ENCODE measurements around the gene WNT11.

WNT11 gene

DNA sequence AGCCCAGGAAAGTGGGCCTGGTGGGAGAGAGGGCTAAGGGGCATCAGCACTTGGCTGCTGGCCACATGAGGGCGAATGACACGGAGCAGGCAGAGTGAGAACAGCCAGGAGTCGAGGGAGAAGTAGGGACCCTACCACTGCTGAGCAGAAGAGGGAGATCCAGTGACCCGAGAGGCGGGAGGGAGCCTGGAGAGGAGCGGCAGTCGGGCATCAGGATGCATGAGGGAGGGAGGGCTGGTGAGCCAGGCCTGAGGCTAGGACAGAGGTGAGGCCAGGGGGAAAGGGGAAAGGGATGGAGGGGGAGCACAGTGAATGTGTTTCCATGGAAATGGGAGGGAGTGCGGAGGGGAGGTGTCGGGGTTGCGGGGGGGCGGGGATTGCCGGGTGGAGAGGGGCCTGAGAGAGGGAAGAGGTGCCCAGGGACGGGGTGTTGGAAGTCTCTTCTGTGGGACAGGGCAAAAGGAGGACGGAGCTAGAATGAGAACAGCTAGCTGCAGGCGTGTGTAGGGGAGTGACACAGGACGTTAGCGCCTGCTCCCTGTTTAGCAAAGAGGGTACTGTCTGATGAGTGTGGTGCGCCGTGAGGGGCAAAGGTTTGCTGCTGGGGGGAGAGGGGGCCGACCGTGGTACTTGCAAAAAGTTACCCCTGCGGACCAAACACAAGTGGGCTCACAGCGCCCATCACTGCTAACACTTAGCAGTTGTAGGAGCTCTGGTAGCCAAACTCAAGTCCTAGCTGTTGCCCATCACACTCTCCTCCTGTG is 37.1 kb upstream of the WNT11 start:
- no peaks in the 10 kb centered on the region for H3K36me3 Mint-ChIP-seq (ENCODE audit: low read depth)
- H3K4me1 Mint-ChIP-seq (ENCODE audit: low read depth): no peaks in the 10 kb centered on the region
- no peaks in the 10 kb centered on the region for H3K9me3 Mint-ChIP-seq
- H3K27me3 Mint-ChIP-seq: peaks cover 23% of the 10 kb centered on the region
- intact Hi-C loops (cut with micrococcal nuclease): no loop called here
- H3K27ac Mint-ChIP-seq: no peak overlapping the region
- H3K4me3 Mint-ChIP-seq: no peak overlapping the region

DNA sequence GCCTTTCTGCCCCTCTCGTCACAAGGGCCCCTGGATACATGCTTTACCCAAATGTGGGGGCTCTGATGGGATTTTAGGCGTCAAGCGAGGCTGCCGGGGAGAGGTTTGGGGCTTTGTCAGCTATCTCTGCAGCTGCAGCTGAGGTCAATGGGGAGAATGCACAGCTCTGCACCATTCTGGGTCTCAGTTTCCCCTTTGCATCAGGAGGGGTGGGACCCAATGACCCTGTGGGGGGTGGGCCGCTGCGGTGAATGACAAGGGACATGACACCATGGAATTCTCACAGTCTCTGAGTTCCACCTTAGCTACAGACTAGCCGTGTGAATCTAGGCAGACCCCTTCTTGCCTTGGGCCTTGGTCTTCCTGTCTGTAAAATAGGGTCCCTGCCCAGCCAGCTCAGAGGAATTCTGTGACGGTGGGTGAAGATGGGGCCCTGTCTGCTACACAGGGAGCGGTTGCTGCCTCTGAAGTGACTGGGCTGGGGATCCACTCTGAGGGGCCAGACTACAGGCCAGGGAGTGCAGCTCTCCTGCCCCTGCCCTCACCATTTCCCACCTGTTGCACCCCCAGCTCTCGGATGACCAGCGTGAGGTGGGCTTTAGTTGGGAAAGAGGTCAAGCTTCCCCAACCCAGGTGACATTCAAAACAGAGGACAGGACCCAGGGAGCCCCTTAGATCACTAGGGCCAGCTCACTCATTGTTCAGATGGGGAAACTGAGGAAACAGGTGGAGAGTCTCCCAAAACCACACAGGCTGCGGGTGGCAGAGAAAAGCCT is 35.9 kb upstream of the WNT11 start:
- no peak overlapping the region for H3K27ac Mint-ChIP-seq
- H3K27me3 Mint-ChIP-seq: peaks cover 23% of the 10 kb centered on the region
- no peaks in the 10 kb centered on the region for H3K36me3 Mint-ChIP-seq (ENCODE audit: low read depth)
- no peaks in the 10 kb centered on the region for H3K9me3 Mint-ChIP-seq
- no peaks in the 10 kb centered on the region for H3K4me1 Mint-ChIP-seq (ENCODE audit: low read depth)
- intact Hi-C loops (cut with micrococcal nuclease): no loop called here
- no peak overlapping the region for H3K4me3 Mint-ChIP-seq

DNA sequence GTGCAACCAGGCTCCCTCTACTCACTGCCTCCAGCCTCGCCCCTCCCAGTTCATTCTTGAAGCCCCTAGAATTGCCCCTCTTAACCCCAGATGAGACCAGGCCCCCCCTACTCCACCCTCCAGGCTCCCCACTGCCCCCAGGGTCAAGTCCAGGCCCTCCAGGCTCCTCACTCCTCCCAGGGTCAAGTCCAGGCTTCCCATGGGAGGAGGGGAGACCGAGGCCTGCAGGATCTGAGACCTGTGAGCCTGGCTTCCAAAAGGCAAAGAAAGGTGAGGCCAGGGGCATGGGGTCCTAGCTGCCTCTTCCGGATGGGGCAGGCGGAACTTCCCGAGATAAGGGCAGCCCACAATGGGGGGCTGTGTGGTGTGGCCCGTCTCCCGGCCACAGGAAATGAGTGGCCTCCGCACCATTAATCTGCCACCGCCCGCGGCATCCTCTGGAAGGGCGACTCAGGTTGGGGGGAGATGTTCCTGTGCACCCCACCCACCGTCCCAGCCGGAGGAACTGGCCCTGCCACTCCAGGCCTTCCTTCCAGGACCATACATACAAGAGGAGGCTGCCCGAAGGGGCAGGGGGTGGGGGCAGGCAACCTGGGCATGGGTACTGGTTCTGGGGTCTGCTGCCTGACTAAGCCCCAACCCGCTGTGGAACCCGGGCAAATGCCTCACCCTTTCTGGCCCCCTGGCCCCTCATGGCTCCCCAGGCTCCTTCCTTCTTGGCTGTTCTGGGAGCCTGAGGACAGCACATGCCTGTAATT is 35.1 kb upstream of the WNT11 start:
- H3K4me3 Mint-ChIP-seq: no peak overlapping the region
- H3K9me3 Mint-ChIP-seq: no peaks in the 10 kb centered on the region
- H3K27ac Mint-ChIP-seq: no peak overlapping the region
- H3K27me3 Mint-ChIP-seq: peaks cover 25% of the 10 kb centered on the region
- no peaks in the 10 kb centered on the region for H3K36me3 Mint-ChIP-seq (ENCODE audit: low read depth)
- peaks cover 3% of the 10 kb centered on the region for H3K4me1 Mint-ChIP-seq (ENCODE audit: low read depth)
- intact Hi-C loops (cut with micrococcal nuclease): no loop called here

DNA sequence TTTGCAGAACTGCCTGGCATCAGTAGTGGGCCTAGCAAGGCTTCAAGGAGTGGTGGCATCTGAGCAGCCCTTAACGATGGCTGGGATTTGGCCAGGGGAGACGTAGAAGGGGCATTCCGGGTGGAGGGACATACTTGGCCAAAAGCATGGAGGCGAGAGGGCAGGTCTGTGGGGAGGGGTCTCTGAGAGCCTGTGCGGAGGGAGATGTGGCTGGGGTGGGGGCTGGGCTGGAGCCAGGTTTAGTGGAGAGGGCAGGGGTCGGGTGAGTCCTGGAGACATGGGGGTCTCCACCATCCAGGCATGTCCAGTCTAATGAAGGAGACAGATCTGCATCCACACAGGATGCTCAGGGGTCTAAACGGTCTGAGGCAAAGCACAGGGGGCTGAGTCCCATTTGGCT is 34.4 kb upstream of the WNT11 start:
- Mint-ChIP-seq H3K4me3 (no peak overlapping the region), H3K27me3 (peaks cover 27% of the 10 kb centered on the region), H3K27ac (no peak overlapping the region), H3K4me1 (ENCODE audit: low read depth) (peaks cover 11% of the 10 kb centered on the region), H3K9me3 (no peaks in the 10 kb centered on the region), H3K36me3 (ENCODE audit: low read depth) (peaks cover 7% of the 10 kb centered on the region)
- intact Hi-C loops (cut with micrococcal nuclease): no loop called here

DNA sequence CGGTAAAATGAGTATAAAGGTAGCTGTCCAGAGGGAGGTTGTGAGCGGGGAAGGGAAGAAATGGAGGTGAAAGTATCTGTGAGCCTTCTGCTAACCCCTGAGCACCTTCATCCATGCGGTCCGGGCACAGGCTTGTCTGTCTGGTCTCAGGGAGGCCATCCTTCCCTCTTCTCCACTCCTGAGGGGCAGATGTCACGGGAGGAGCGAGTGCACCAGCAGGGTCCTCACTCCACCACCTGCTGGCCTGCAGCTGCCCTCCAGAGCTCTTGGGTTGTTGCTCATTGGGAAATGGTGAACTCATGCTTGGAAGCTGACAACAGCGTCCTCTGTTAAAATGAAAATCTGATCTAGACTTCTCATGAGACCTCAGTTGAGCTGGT is 33.8 kb upstream of the WNT11 start:
- H3K9me3 Mint-ChIP-seq: no peaks in the 10 kb centered on the region
- no peak overlapping the region for H3K27ac Mint-ChIP-seq
- H3K27me3 Mint-ChIP-seq: peaks cover 26% of the 10 kb centered on the region
- intact Hi-C loops (cut with micrococcal nuclease): no loop called here
- H3K4me3 Mint-ChIP-seq: no peak overlapping the region
- H3K4me1 Mint-ChIP-seq (ENCODE audit: low read depth): peaks cover 15% of the 10 kb centered on the region
- H3K36me3 Mint-ChIP-seq (ENCODE audit: low read depth): peaks cover 8% of the 10 kb centered on the region

DNA sequence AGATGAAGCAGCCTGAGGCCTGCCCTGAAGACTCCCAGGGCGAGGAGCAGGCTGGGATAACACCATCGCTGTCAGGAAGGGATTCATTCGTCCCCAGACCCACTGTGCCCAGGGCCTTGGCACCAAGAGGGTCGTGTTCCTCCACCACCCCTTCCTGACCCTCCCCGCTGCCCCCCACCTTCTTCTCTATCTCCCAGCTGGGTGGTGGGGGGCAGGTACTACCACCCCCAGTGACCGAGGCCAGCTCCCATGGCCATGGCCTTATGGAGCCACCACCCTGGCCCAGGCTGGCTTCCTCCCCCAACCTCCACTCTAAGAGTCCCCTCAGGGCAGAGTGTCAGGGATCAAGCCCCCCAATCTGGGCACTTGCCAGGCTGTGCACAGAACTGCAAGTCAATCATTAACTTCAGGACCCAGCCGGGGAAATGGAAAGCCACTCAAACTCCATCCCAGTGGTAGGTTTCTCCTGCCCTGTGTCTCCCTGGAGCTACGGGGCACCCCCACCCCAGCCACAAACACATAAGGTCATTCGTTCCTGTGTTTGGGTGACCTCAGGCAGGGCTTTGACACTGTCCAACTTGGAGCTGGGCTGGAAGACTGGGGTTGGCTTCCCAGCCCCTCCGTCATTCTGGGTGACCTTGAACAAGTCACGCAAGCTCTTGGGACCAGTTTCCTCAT is 33.3 kb upstream of the WNT11 start:
- Mint-ChIP-seq H3K4me3 (no peak overlapping the region), H3K36me3 (ENCODE audit: low read depth) (peaks cover 8% of the 10 kb centered on the region), H3K27me3 (peaks cover 26% of the 10 kb centered on the region), H3K4me1 (ENCODE audit: low read depth) (peaks cover 21% of the 10 kb centered on the region), H3K9me3 (no peaks in the 10 kb centered on the region), H3K27ac (no peak overlapping the region)
- intact Hi-C loops (cut with micrococcal nuclease): loop anchor here (10.0 kb wide), 1 partner anchor 205 kb away; the partner anchor contains the start of gene EMSY

DNA sequence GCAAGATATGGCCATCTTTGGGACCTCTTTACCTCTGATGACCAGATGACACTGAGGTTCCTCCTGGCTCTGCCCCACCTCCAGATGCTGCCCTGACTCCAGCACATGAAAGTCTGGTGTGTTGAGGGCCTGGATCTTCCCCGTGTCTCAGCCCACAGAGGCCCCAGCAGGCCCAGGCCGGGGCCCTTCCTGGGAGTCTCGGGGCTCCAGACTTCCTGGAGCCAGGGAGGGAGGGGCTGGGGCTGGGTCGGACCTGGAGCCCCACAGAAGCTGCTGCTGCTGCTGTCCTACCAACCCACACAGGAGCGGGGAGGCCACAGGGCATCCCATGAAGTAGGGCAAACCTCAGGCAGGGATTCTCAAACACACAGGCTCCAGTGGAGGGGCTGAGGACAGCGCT is 32.2 kb upstream of the WNT11 start:
- intact Hi-C loops (cut with micrococcal nuclease): loop anchor here (10.0 kb wide), 1 partner anchor 206 kb away; the partner anchor contains the start of gene EMSY
- H3K9me3 Mint-ChIP-seq: no peaks in the 10 kb centered on the region
- H3K36me3 Mint-ChIP-seq (ENCODE audit: low read depth): peaks cover 8% of the 10 kb centered on the region
- H3K4me1 Mint-ChIP-seq (ENCODE audit: low read depth): peaks cover 31% of the 10 kb centered on the region
- no peak overlapping the region for H3K27ac Mint-ChIP-seq
- H3K27me3 Mint-ChIP-seq: peaks cover 20% of the 10 kb centered on the region
- no peak overlapping the region for H3K4me3 Mint-ChIP-seq

DNA sequence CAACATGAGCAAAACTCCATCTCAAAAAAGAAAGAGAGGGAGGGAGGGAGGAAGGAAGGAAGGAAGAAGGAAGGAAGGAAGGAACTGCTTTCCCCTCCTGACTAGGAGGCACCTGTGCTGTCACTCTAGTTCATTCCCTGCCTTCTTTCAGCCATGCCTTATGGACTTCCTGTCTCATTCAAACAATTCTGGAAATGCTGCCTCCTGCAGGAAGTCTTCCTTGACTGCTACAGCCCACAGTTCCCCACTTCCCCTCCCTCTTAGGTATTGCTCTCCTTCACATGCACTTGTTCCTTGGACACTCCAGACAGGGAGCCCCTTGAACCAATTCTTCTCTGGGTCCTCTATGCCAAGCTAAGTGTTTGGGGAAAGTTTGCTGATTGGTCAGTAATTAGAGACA is 31.6 kb upstream of the WNT11 start:
- H3K4me1 Mint-ChIP-seq (ENCODE audit: low read depth): peaks cover 37% of the 10 kb centered on the region
- peaks cover 15% of the 10 kb centered on the region for H3K27me3 Mint-ChIP-seq
- no peaks in the 10 kb centered on the region for H3K9me3 Mint-ChIP-seq
- H3K36me3 Mint-ChIP-seq (ENCODE audit: low read depth): peaks cover 8% of the 10 kb centered on the region
- intact Hi-C loops (cut with micrococcal nuclease): loop anchor here (10.0 kb wide), 1 partner anchor 207 kb away; the partner anchor contains the start of gene EMSY
- no peak overlapping the region for H3K4me3 Mint-ChIP-seq
- no peak overlapping the region for H3K27ac Mint-ChIP-seq

DNA sequence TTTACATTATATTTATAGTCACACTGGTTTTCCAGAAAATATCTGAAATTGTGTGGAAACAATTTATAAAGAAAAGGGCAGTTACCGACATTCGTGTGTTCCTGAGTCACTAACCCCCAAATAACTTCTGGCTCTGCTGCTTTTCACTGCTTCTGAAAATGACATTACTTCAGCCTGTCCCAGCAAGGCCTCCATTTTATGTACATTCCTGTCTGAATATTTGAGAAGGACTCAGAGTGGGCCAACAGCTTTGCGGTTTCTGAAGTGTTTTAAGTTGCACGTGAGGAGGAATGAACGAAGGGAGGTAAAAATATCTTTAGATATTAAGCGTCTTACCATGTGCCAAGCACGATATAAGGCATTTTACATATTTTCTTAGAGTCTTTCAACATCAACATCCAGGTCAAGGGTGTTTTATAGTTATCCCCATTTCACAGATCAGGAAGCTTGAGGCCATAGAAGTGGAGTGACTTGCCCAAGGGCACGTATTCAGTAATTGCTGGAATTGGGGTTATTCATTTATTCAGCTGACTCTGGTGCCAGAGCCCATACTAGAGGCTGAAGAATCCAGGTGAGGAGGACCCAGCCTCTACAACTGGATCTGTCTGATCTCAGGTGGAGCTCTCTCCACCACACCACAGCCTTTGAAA is 30.8 kb upstream of the WNT11 start:
- H3K4me3 Mint-ChIP-seq: no peak overlapping the region
- H3K27me3 Mint-ChIP-seq: peaks cover 15% of the 10 kb centered on the region
- H3K27ac Mint-ChIP-seq: no peak overlapping the region
- intact Hi-C loops (cut with micrococcal nuclease): loop anchor here (10.0 kb wide), 1 partner anchor 208 kb away; the partner anchor contains the start of gene EMSY
- peaks cover 37% of the 10 kb centered on the region for H3K4me1 Mint-ChIP-seq (ENCODE audit: low read depth)
- H3K9me3 Mint-ChIP-seq: no peaks in the 10 kb centered on the region
- H3K36me3 Mint-ChIP-seq (ENCODE audit: low read depth): peaks cover 8% of the 10 kb centered on the region

DNA sequence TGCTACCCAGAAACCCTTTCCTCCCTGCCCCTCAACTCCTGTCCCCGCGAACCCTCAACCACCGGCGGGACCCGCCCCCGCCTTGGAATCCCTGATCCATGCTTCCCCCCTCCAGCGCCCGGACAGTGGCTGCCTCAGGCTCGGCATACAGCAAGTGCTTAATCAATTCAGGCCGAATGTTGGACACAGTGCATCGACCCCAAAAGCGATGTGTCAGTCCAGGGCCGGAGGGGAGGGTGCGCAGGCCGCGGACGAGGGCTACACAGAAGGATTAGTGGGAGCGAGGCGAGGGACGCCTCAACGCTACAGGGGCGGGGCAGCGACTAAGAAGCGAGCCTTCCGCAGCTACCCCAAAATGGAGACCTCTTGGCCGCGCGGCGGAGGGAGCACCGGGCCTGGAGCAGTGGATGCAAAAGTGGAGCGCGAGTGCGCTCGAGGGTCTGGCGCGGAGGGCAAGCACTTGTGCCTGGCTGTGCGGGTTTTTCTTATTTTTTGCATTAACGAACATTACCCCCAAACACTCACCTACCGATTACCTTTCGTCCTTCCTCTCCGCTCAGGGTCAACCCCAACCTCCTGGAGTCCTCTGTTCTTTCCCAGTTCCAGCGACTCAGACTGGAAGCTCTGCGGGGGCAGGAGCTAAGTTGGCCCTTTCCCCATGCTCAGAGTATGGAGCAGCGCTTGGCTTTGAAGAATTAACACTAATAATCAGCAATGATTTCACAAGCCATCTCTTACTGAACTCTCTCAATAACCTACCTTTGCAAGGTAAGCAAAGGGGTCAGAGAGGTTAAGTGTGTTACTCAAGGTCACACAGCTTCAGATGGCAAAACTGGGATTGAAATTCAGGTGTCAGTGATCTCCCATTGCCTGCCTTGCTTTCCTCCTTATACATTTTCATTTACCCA is 30.0 kb upstream of the WNT11 start:
- Mint-ChIP-seq H3K9me3 (no peaks in the 10 kb centered on the region), H3K27me3 (peaks cover 12% of the 10 kb centered on the region), H3K27ac (peak overlapping the region; percentile 82), H3K36me3 (ENCODE audit: low read depth) (peaks cover 8% of the 10 kb centered on the region), H3K4me1 (ENCODE audit: low read depth) (peaks cover 37% of the 10 kb centered on the region), H3K4me3 (peak overlapping the region; percentile 86)
- intact Hi-C loops (cut with micrococcal nuclease): loop anchor here (10.0 kb wide), 1 partner anchor 208 kb away; the partner anchor contains the start of gene EMSY

DNA sequence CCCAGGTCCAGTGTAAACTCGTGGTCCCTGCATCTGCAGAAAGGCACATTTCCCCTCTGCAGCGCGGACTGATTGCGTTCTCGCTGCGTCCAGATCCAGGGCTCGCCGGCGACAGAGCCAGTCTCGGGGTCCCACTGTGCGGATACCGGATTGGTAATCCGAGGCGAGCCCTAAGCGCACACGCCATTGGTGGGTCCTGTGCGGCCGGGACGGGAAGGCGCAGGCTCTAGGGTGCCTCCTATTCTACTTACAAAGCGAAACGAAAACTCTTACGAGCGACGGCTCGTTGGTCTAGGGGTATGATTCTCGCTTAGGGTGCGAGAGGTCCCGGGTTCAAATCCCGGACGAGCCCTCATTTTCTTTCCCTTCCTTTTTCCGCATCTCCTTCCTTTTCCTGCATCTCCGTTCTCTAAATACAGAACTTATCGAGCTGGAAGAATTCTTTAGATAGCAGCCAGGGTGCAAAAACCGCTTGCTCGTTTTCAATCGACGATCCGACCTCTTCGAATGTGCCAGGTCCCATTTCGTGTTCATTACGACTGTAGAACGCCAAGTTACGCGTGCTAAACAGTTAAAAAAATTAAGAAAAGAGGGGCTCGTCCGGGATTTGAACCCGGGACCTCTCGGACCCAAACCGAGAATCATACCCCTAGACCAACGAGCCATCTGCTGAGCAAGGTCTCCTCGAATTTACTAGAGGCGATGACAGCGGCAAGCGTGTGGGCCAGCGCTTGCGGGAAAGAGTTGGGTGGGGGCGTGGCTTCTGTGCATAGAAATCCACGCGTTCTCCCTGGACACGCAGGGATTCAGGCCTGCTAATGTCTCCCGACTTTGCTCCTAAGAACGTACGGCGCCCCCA is 29.2 kb upstream of the WNT11 start:
- intact Hi-C loops (cut with micrococcal nuclease): loop anchor here (2.0 to 10.0 kb wide), 2 partner anchors 29 to 209 kb away; partner anchors contain the start of genes EMSY and WNT11
- H3K27me3 Mint-ChIP-seq: peaks cover 9% of the 10 kb centered on the region
- H3K4me1 Mint-ChIP-seq (ENCODE audit: low read depth): peaks cover 37% of the 10 kb centered on the region
- peak overlapping the region; percentile 86 for H3K4me3 Mint-ChIP-seq
- peak overlapping the region; percentile 82 for H3K27ac Mint-ChIP-seq
- H3K36me3 Mint-ChIP-seq (ENCODE audit: low read depth): peaks cover 8% of the 10 kb centered on the region
- no peaks in the 10 kb centered on the region for H3K9me3 Mint-ChIP-seq
